Activated T-cell treated with anti-CD3 and anti-CD28 coated beads, Interleukin-2, amount 50 U/mL, for 72 hours (primary cell): Measurements from ENCODE around the gene UBE2J2. TPM values are rescaled to one million over a fixed set of nuclear protein-coding genes. Genes with fewer than 3 reads are reported as not detected.

Experiments used
- ATAC-seq, 2 donors: fragments of 150-1000 bp; cut with Tn5 transposase; replicated peaks in 1 of 2; 2 replicates each; pipeline ENCODE4 v1.10.0; 2021; ENCODE audit warnings: moderate library complexity in 2 of 2, mild to moderate bottlenecking in 1 of 2
- DNase-seq, 2 donors: peaks; one replicate each; pipeline ENCODE4 v3.0.0; 2021 to 2022; ENCODE audit warnings: mixed read lengths in 1 of 2
- H3K27ac Mint-ChIP-seq: one replicate; pipeline ENCODE4 v1.8.0; 2022; ENCODE audit warnings: mild to moderate bottlenecking, moderate library complexity, mixed read lengths
- H3K27me3 Mint-ChIP-seq: one replicate; pipeline ENCODE4 v1.8.0; 2022; ENCODE audit warnings: low read depth, mixed read lengths
- H3K36me3 Mint-ChIP-seq, 2 donors: one replicate each; pipeline ENCODE4 v1.8.0; 2022; ENCODE audit warnings: mixed read lengths in 2 of 2, mild to moderate bottlenecking in 1 of 2; ENCODE audit not compliant: insufficient read depth in 2 of 2
- H3K4me1 Mint-ChIP-seq: one replicate; pipeline ENCODE4 v1.8.0; 2022; ENCODE audit warnings: low read depth, mixed read lengths
- H3K4me3 Mint-ChIP-seq, 2 donors: one replicate each; pipeline ENCODE4 v1.8.0; 2022; ENCODE audit warnings: mild to moderate bottlenecking in 2 of 2, mixed read lengths in 2 of 2, moderate library complexity in 2 of 2
- H3K9me3 Mint-ChIP-seq, 2 donors: one replicate each; pipeline ENCODE4 v1.8.0; 2022; ENCODE audit warnings: mixed read lengths in 2 of 2
- total RNA-seq, 2 donors: library from RNA; stranded (reverse); gene quantifications; one replicate each; pipeline ENCODE4 v1.2.3, GENCODE V29; 2022

Gene UBE2J2
- total RNA-seq, 2 donors from 2014 or later: 63.5 to 77.8 TPM

- Mint-ChIP-seq H3K27me3 (no peaks in the 10 kb centered on the region), H3K27ac (no peak overlapping the region), H3K36me3 (no peaks in the 10 kb centered on the region), H3K9me3 (peaks cover 0 to 2% of the 10 kb centered on the region in 2 donors), H3K4me1 (peaks cover 12% of the 10 kb centered on the region), H3K4me3 (no peak overlapping the region)
- ATAC-seq (no peak), DNase-seq (no peak)
Observed at GRCh38 chr1:1286313-1287261, 12.9 kb upstream of the UBE2J2 start.

GRCh38 chr1:1285611-1286311, 12.1 kb upstream of the UBE2J2 start:
- Mint-ChIP-seq H3K27ac (no peak overlapping the region), H3K9me3 (peaks cover 0 to 2% of the 10 kb centered on the region in 2 donors), H3K36me3 (no peaks in the 10 kb centered on the region), H3K4me3 (no peak overlapping the region), H3K4me1 (peaks cover 12% of the 10 kb centered on the region), H3K27me3 (no peaks in the 10 kb centered on the region)
- DNase-seq: no peak
- no peak for ATAC-seq

GRCh38 chr1:1285102-1285571, 11.5 kb upstream of the UBE2J2 start:
- H3K9me3 Mint-ChIP-seq: peaks cover 0 to 2% of the 10 kb centered on the region in 2 donors
- DNase-seq: no peak
- H3K4me3 Mint-ChIP-seq: no peak overlapping the region
- H3K4me1 Mint-ChIP-seq: peaks cover 12% of the 10 kb centered on the region
- no peaks in the 10 kb centered on the region for H3K27me3 Mint-ChIP-seq
- H3K36me3 Mint-ChIP-seq: no peaks in the 10 kb centered on the region
- no peak overlapping the region for H3K27ac Mint-ChIP-seq
- no peak for ATAC-seq

- ATAC-seq (no peak), DNase-seq (no peak)
- Mint-ChIP-seq H3K36me3 (no peaks in the 10 kb centered on the region), H3K9me3 (peaks cover 0 to 2% of the 10 kb centered on the region in 2 donors), H3K4me3 (no peak overlapping the region), H3K27me3 (no peaks in the 10 kb centered on the region), H3K27ac (no peak overlapping the region), H3K4me1 (peaks cover 12% of the 10 kb centered on the region)
Observed at GRCh38 chr1:1284221-1285101, 10.8 kb upstream of the UBE2J2 start.

GRCh38 chr1:1283821-1284220, 10.2 kb upstream of the UBE2J2 start:
- Mint-ChIP-seq H3K36me3 (no peaks in the 10 kb centered on the region), H3K4me1 (peaks cover 12% of the 10 kb centered on the region), H3K9me3 (peaks cover 0 to 2% of the 10 kb centered on the region in 2 donors), H3K4me3 (no peak overlapping the region), H3K27me3 (no peaks in the 10 kb centered on the region), H3K27ac (no peak overlapping the region)
- no peak for ATAC-seq
- no peak for DNase-seq

- Mint-ChIP-seq H3K27me3 (no peaks in the 10 kb centered on the region), H3K4me1 (peaks cover 12% of the 10 kb centered on the region), H3K36me3 (no peaks in the 10 kb centered on the region), H3K9me3 (peaks cover 0 to 2% of the 10 kb centered on the region in 2 donors), H3K27ac (no peak overlapping the region), H3K4me3 (no peak overlapping the region)
- ATAC-seq (peak; percentile 65 to 76), DNase-seq (peak; percentile 54 to 56)
Observed at GRCh38 chr1:1282998-1283397, 9.3 kb upstream of the UBE2J2 start.

- Mint-ChIP-seq H3K9me3 (peaks cover 0 to 2% of the 10 kb centered on the region in 2 donors), H3K4me1 (peaks cover 12% of the 10 kb centered on the region), H3K4me3 (no peak overlapping the region), H3K27ac (no peak overlapping the region), H3K36me3 (no peaks in the 10 kb centered on the region), H3K27me3 (no peaks in the 10 kb centered on the region)
- ATAC-seq (peak; percentile 19 to 57), DNase-seq (no peak)
Observed at GRCh38 chr1:1281533-1282321, 8.1 kb upstream of the UBE2J2 start.

GRCh38 chr1:1280782-1281481, 7.3 kb upstream of the UBE2J2 start:
- H3K4me3 Mint-ChIP-seq: no peak overlapping the region

GRCh38 chr1:1279028-1279427, 5.4 kb upstream of the UBE2J2 start:
- Mint-ChIP-seq H3K27me3 (no peaks in the 10 kb centered on the region), H3K27ac (no peak overlapping the region), H3K4me1 (peaks cover 17% of the 10 kb centered on the region), H3K36me3 (no peaks in the 10 kb centered on the region), H3K9me3 (peaks cover 0 to 2% of the 10 kb centered on the region in 2 donors), H3K4me3 (no peak overlapping the region)
- ATAC-seq (no peak), DNase-seq (no peak)

More at GRCh38 chr1:1280782-1281481, 7.3 kb upstream of the UBE2J2 start:
- no peak for ATAC-seq
- Mint-ChIP-seq H3K27me3 (no peaks in the 10 kb centered on the region), H3K9me3 (peaks cover 0 to 2% of the 10 kb centered on the region in 2 donors), H3K4me1 (peaks cover 12% of the 10 kb centered on the region), H3K36me3 (no peaks in the 10 kb centered on the region), H3K27ac (no peak overlapping the region)
- no peak for DNase-seq

- H3K9me3 Mint-ChIP-seq: peaks cover 0 to 2% of the 10 kb centered on the region in 2 donors
- H3K4me1 Mint-ChIP-seq: peaks cover 16% of the 10 kb centered on the region
- H3K36me3 Mint-ChIP-seq: no peaks in the 10 kb centered on the region
- H3K27ac Mint-ChIP-seq: no peak overlapping the region
- H3K27me3 Mint-ChIP-seq: no peaks in the 10 kb centered on the region
- ATAC-seq: no peak
- no peak overlapping the region for H3K4me3 Mint-ChIP-seq
- no peak for DNase-seq
Observed at GRCh38 chr1:1278620-1279019, 5.0 kb upstream of the UBE2J2 start.

- peak overlapping the region; percentile 8 to 10 for H3K4me3 Mint-ChIP-seq
Observed at GRCh38 chr1:1275836-1276235, 2.2 kb upstream of the UBE2J2 start.

More at GRCh38 chr1:1275836-1276235, 2.2 kb upstream of the UBE2J2 start:
- Mint-ChIP-seq H3K36me3 (peaks cover 0 to 3% of the 10 kb centered on the region in 2 donors), H3K4me1 (peaks cover 25% of the 10 kb centered on the region), H3K27me3 (no peaks in the 10 kb centered on the region), H3K27ac (peak overlapping the region; percentile 81), H3K9me3 (no peaks in the 10 kb centered on the region)
- DNase-seq (no peak), ATAC-seq (no peak)
